ENCODE data around the gene ALPL. TPM values are rescaled to one million over a fixed set of nuclear protein-coding genes. Genes with fewer than 3 reads are reported as not detected.

The ALPL gene
- total and polyA plus RNA-seq, 9 of the 15 experiments (the other 6 are each of a cell fraction or from before 2014, with no cell fraction given), result 0.04 to 0.38 (median 0.18) TPM; not detected in 4

DNA sequence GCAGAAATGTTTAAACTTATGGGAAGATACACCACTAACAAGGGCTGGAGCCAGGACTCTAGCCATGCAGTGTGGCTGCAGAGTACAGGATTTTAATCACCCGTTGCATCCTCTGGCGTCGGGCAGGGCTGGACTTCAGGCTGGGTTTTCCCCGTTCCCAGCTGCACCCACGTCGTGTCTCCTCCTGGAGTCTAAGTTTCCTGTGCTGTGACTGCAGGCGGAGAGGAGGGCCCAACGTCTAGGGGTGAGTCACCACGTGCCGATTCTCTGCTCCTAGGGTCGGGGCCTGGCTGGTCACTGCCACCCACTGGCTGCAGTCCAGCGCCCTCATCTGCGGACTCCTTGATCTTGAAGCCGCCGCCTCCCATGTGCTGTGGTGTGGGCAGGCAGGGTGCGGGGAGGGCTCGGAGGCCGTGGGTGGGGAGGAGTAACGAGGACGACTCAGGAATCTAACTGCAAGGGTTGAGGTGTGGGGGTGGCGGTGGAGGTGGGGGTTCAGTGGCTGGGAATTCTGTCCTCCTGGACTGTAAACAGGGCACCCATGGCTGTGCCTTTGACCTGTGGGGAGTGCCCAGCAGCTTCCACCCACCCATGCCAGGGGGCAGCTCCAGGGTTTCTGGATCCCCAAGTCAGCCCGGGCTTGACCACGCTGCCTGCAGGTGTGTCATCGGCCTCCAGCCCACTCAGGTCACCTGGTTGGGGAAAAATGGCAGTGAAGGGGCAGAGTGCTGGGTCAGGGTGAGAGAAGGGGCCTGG lies 77.8 kb downstream of the ALPL start (continued):
- peak; percentile 43; the same call in 1 of the 2 replicates for TF ChIP-seq LCOR (CRISPR knock-in tag; IDR thresholded peaks at IDR 0.05)
- TF ChIP-seq, protein P1, sequence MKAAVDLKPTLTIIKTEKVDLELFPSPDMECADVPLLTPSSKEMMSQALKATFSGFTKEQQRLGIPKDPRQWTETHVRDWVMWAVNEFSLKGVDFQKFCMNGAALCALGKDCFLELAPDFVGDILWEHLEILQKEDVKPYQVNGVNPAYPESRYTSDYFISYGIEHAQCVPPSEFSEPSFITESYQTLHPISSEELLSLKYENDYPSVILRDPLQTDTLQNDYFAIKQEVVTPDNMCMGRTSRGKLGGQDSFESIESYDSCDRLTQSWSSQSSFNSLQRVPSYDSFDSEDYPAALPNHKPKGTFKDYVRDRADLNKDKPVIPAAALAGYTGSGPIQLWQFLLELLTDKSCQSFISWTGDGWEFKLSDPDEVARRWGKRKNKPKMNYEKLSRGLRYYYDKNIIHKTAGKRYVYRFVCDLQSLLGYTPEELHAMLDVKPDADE (conservative IDR thresholded peaks at IDR 0.05; ENCODE audit: control insufficient read depth, low read depth, low read length), result no peak
- TF ChIP-seq, protein P2, sequence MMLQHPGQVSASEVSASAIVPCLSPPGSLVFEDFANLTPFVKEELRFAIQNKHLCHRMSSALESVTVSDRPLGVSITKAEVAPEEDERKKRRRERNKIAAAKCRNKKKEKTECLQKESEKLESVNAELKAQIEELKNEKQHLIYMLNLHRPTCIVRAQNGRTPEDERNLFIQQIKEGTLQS (IDR thresholded peaks at IDR 0.05), result peak; percentile 88
- TF ChIP-seq, protein P2 (CRISPR knock-in tag; conservative IDR thresholded peaks at IDR 0.05), result no peak
- no peak for TF ChIP-seq ESRRB (CRISPR knock-in tag; IDR thresholded peaks at IDR 0.05; ENCODE audit: borderline replicate concordance)
- TF ChIP-seq SRSF1 (IDR thresholded peaks at IDR 0.05; ENCODE audit: low read depth, low read length), result no peak
- TF ChIP-seq ESRRA (IDR thresholded peaks at IDR 0.05; ENCODE audit: borderline replicate concordance, low read depth), result no peak
- no peak for TF ChIP-seq NCOA4 (IDR thresholded peaks at IDR 0.05; ENCODE audit: partially characterized antibody)
- TF ChIP-seq, protein P3, sequence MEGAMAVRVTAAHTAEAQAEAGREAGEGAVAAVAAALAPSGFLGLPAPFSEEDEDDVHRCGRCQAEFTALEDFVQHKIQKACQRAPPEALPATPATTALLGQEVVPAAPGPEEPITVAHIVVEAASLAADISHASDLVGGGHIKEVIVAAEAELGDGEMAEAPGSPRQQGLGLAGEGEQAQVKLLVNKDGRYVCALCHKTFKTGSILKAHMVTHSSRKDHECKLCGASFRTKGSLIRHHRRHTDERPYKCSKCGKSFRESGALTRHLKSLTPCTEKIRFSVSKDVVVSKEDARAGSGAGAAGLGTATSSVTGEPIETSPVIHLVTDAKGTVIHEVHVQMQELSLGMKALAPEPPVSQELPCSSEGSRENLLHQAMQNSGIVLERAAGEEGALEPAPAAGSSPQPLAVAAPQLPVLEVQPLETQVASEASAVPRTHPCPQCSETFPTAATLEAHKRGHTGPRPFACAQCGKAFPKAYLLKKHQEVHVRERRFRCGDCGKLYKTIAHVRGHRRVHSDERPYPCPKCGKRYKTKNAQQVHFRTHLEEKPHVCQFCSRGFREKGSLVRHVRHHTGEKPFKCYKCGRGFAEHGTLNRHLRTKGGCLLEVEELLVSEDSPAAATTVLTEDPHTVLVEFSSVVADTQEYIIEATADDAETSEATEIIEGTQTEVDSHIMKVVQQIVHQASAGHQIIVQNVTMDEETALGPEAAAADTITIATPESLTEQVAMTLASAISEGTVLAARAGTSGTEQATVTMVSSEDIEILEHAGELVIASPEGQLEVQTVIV (CRISPR knock-in tag; IDR thresholded peaks at IDR 0.05; ENCODE audit: borderline replicate concordance), result no peak
- TF ChIP-seq, protein P4, sequence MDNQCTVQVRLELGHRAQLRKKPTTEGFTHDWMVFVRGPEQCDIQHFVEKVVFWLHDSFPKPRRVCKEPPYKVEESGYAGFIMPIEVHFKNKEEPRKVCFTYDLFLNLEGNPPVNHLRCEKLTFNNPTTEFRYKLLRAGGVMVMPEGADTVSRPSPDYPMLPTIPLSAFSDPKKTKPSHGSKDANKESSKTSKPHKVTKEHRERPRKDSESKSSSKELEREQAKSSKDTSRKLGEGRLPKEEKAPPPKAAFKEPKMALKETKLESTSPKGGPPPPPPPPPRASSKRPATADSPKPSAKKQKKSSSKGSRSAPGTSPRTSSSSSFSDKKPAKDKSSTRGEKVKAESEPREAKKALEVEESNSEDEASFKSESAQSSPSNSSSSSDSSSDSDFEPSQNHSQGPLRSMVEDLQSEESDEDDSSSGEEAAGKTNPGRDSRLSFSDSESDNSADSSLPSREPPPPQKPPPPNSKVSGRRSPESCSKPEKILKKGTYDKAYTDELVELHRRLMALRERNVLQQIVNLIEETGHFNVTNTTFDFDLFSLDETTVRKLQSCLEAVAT (IDR thresholded peaks at IDR 0.05), result no peak
- TF ChIP-seq, protein P5, sequence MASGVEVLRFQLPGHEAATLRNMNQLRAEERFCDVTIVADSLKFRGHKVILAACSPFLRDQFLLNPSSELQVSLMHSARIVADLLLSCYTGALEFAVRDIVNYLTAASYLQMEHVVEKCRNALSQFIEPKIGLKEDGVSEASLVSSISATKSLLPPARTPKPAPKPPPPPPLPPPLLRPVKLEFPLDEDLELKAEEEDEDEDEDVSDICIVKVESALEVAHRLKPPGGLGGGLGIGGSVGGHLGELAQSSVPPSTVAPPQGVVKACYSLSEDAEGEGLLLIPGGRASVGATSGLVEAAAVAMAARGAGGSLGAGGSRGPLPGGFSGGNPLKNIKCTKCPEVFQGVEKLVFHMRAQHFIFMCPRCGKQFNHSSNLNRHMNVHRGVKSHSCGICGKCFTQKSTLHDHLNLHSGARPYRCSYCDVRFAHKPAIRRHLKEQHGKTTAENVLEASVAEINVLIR (CRISPR knock-in tag; IDR thresholded peaks at IDR 0.05), result no peak
- TF ChIP-seq, protein P6, sequence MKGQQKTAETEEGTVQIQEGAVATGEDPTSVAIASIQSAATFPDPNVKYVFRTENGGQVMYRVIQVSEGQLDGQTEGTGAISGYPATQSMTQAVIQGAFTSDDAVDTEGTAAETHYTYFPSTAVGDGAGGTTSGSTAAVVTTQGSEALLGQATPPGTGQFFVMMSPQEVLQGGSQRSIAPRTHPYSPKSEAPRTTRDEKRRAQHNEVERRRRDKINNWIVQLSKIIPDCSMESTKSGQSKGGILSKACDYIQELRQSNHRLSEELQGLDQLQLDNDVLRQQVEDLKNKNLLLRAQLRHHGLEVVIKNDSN (CRISPR knock-in tag; IDR thresholded peaks at IDR 0.05), result peak; percentile 79
- TF ChIP-seq, protein P7, sequence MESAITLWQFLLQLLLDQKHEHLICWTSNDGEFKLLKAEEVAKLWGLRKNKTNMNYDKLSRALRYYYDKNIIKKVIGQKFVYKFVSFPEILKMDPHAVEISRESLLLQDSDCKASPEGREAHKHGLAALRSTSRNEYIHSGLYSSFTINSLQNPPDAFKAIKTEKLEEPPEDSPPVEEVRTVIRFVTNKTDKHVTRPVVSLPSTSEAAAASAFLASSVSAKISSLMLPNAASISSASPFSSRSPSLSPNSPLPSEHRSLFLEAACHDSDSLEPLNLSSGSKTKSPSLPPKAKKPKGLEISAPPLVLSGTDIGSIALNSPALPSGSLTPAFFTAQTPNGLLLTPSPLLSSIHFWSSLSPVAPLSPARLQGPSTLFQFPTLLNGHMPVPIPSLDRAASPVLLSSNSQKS (CRISPR knock-in tag; IDR thresholded peaks at IDR 0.05), result no peak
- TF ChIP-seq ZFP36 (IDR thresholded peaks at IDR 0.05; ENCODE audit: low read depth, low read length, partially characterized antibody), result no peak
- TF ChIP-seq ZNF764 (CRISPR knock-in tag; IDR thresholded peaks at IDR 0.05; ENCODE audit: low read depth), result no peak
